GM19239 (cell line): Measurements from ENCODE around the gene CFAP141.

Source experiments
- DNase-seq: peaks from one replicate; pipeline ENCODE4 v3.0.0; 2011; ENCODE audit warnings: low spot score; ENCODE audit not compliant: insufficient read length
- FAIRE-seq: peaks from 2 replicates; lab custom pipeline; 2011; peaks lifted over from hg19 to GRCh38; lab: Jason Lieb, UNC

The CFAP141 gene

DNA sequence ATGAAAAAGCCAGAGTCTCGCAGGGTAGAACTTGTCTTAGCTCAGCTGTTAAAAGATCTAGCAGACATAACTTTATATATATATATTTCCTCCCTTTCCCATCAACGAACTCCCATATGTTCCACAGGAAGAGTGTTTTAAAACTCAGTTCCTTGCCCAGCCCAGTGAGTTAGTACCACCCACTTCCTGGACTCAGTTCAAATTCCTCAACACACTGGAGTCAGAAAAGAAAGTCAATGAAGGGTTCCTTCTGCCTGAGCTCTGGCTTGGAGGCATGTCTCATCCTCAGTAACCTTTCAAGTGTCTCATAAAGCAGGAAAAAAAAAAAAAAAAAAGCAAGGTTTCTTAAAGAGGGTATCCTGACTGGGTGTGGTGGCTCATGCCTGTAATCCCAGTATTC is 29.8 kb downstream of the CFAP141 start:
- DNase-seq (no peak), FAIRE-seq (no peak)

GRCh38 chr1:154174654-154175053 is 31.5 kb downstream of the CFAP141 start:
- FAIRE-seq (no peak), DNase-seq (no peak)

GRCh38 chr1:154171880-154172279 is 34.3 kb downstream of the CFAP141 start:
- DNase-seq (no peak), FAIRE-seq (no peak)

- no peak for FAIRE-seq
These were observed 34.9 kb downstream of the CFAP141 start for GRCh38 chr1:154171223-154171583.

GRCh38 chr1:154170547-154171222 is 35.4 kb downstream of the CFAP141 start:
- FAIRE-seq (no peak), DNase-seq (no peak)

More at GRCh38 chr1:154171223-154171583, 34.9 kb downstream of the CFAP141 start:
- DNase-seq: no peak

DNA sequence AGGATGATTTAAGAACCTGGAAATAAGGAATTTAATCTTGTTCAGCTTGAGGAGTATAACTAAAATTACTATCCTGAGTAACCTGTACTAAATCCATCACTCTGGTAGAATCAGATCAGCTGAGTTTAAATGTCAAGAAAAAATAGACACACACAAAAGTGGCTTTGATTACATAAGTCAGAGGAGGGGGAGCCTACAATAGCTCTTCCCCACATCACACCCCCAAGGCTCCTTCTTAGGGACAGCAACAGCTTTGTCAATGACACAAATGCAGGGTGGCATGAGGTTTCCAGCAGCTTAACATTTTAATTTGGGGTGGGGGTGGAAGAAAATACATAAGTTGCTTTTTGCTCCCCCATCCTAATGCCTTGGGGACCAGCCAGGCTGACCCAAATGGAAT is 38.7 kb downstream of the CFAP141 start:
- no peak for DNase-seq
- FAIRE-seq: no peak

GRCh38 chr1:154166207-154166606 is 39.9 kb downstream of the CFAP141 start:
- DNase-seq: no peak

GRCh38 chr1:154159554-154159953 is 46.6 kb downstream of the CFAP141 start:
- no peak for FAIRE-seq
- DNase-seq: no peak

More at GRCh38 chr1:154166207-154166606, 39.9 kb downstream of the CFAP141 start:
- no peak for FAIRE-seq

- FAIRE-seq: peak; percentile 44
These were observed 47.6 kb downstream of the CFAP141 start for GRCh38 chr1:154158307-154159125.

DNA sequence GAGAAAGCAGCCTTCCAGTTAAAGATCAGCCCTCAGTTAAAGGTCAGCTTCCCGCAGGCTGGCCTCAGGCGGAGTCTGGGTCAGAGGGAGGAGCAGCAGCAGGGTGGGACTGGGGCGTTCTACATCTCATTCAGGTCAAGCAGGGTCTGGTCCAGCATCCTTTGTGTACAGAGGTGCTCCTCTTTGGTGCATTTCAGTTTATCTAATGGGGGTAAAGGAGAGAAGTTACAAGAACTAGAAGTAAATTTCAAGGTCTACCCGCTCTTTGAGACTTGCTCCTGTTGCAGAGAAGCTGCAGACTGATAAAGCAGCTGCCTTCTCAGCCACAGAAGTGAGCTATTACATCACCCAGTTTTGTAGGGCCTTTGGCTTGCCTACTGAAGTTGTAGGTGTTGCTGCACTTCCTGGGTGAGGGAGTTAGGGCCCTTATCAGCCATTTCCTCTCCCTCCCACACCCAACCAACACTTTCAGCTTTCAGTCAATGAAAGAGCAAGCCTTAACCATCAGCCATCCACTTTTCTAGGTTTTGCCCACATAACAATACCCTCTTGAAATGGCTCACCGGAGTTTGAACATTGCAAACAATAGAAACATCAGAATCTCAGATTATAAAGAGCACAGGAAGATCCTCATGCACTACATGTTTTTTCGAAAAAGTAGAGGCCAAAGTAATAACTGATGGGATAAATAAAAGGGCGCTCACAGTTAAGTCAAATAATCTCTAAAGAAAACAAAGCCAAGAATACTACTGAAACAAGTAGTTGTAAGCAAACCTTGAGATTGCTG is 48.4 kb downstream of the CFAP141 start:
- FAIRE-seq: peak; percentile 88
- DNase-seq: peak; percentile 59

More at GRCh38 chr1:154158307-154159125, 47.6 kb downstream of the CFAP141 start:
- no peak for DNase-seq

DNA sequence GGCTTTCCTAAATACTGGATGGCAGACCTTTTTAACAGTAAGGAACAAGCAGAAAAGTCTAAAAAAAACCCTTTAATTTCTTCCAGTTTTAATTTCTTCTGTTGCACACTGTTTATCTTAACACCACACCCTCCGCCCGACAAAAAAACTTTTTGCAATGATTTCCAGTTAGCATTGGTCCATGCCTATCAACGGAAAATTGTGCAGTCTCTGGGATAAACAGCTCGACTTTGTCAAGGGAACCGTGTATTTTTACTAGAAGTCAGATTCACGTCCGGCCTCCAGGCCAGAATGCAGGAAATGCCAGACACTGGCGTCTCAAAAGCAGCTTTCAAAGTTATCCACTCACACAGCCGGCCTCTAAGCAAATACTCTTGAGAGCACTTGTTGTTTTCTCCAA is 50.9 kb downstream of the CFAP141 start:
- no peak for FAIRE-seq
- DNase-seq: no peak

GRCh38 chr1:154154534-154155191 is 51.5 kb downstream of the CFAP141 start, which contains the start of gene NUP210L:
Gene NUP210L, minus strand, starts transcription at chr1:154155073.
- FAIRE-seq (no peak), DNase-seq (no peak)

- DNase-seq (no peak), FAIRE-seq (no peak)
These were observed 52.1 kb downstream of the CFAP141 start for GRCh38 chr1:154154053-154154452.

DNA sequence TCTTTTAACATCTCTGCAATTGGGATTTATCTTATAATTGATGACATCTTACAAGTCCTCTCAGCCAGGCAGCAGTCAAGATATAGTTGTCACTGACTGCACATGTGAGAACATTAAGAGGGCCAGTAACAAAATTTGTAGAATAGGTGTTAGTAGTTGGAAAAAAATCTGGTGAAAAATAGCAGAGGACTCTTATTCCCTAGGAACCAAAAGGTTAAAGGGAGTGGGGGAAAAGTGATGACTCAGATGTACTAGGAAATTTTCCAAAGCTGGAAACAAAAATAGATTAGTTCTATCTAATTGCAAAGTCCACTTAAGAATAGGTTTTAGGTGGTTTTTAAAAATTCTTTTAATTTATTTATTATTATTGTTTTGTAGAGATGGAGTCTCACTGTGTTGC is 54.8 kb downstream of the CFAP141 start:
- DNase-seq (no peak), FAIRE-seq (no peak)
